NCI-H774 (cell line): Measurements from ENCODE around the gene ELL2.
"Not testable (repeated sequence)": the region's sequence is repeated elsewhere in the genome, so short reads cannot be mapped to it uniquely, and the experiment has no call there.

Experiments used
- DNase-seq: peaks from one replicate; lab custom pipeline; 2025; lab: John Stamatoyannopoulos, UW

ELL2 gene

GRCh38 chr5:95838001-95838520 lies 123.6 kb downstream of the ELL2 start:
- DNase-seq = no peak

GRCh38 chr5:95837492-95837891 lies 124.2 kb downstream of the ELL2 start:
- no peak for DNase-seq

GRCh38 chr5:95836971-95837370 lies 124.7 kb downstream of the ELL2 start:
- not testable (repeated sequence) for DNase-seq

- no peak for DNase-seq
Observed at GRCh38 chr5:95836544-95836943, 125.1 kb downstream of the ELL2 start.

GRCh38 chr5:95835682-95836385 lies 125.8 kb downstream of the ELL2 start:
- no peak for DNase-seq
